Stimulated activated effector memory CD8-positive, alpha-beta T cell treated with anti-CD3 and anti-CD28 coated beads, Interleukin-12 subunit alpha, Interleukin-12 subunit beta, amount 100 ng/mL, for 72 hours (primary cell): ENCODE results near the gene TNIP1.
A peak's percentile ranks its signal among the peaks of the same experiment; 100 is the strongest.

ENCODE experiments used
- ATAC-seq: fragments of 150-1000 bp; cut with Tn5 transposase; 2 replicates; pipeline ENCODE4 v1.10.0; 2021
- DNase-seq, 2 donors: peaks; one replicate each; pipeline ENCODE4 v3.0.0; 2021 to 2022; ENCODE audit warnings: low spot score in 2 of 2
- H3K27ac Mint-ChIP-seq: one replicate; pipeline ENCODE4 v1.8.0; 2022; ENCODE audit warnings: mild to moderate bottlenecking, mixed read lengths
- H3K36me3 Mint-ChIP-seq: one replicate; pipeline ENCODE4 v1.8.0; 2022; ENCODE audit warnings: mild to moderate bottlenecking, mixed read lengths
- H3K4me1 Mint-ChIP-seq: one replicate; pipeline ENCODE4 v1.8.0; 2022; ENCODE audit warnings: mixed read lengths
- H3K4me3 Mint-ChIP-seq: one replicate; pipeline ENCODE4 v1.8.0; 2022; ENCODE audit warnings: mild to moderate bottlenecking, mixed read lengths
- H3K9me3 Mint-ChIP-seq: one replicate; pipeline ENCODE4 v1.8.0; 2022; ENCODE audit warnings: mixed read lengths

The TNIP1 gene, protein sequence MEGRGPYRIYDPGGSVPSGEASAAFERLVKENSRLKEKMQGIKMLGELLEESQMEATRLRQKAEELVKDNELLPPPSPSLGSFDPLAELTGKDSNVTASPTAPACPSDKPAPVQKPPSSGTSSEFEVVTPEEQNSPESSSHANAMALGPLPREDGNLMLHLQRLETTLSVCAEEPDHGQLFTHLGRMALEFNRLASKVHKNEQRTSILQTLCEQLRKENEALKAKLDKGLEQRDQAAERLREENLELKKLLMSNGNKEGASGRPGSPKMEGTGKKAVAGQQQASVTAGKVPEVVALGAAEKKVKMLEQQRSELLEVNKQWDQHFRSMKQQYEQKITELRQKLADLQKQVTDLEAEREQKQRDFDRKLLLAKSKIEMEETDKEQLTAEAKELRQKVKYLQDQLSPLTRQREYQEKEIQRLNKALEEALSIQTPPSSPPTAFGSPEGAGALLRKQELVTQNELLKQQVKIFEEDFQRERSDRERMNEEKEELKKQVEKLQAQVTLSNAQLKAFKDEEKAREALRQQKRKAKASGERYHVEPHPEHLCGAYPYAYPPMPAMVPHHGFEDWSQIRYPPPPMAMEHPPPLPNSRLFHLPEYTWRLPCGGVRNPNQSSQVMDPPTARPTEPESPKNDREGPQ

DNA sequence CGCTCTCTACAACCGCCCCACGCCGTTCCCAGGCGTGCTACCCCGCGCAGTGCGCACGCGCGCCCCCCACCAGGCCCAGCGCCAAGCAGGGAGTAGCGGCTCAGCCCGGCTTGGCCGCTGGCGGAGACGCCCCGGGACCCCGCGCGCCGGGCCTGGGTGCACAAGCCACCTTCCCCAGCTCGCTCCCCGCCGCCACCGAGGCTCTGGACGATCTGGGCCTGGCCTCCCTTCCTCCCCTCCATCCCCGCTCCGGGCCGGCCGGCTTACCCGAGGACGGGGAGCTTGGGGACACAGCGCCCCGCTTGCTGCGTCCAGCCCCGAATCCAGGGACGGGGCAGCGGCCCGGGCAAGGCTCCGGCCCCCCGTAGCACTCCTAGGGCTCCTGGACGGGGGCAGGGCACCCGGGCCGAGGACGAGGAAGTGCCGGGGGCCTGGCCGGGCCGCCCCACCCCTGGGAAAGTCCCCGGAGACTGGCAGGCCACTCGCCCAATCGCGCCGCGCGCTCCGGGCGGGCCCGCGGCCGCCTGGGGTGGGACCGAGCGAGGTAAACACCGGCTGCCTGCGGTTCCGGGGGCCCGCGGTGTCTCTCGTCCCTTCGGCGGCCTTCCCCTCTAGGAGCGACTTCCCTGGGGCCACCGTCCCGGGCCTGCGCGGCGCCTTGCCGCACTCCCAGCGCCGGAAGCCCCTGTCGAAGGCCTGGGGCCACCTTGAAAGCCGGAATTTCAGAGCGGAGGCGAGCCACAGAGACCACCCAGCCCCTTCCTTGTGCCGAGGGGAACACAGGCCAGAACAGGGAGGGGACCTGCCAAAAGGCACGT is at the start of gene TNIP1:
TNIP1 (minus strand) TSS at position 422 of the 818 bp plus-strand sequence. CDS start 15,939 bp downstream, outside the sequence.
- Mint-ChIP-seq H3K36me3 (peaks cover 95% of the 10 kb centered on the region), H3K4me1 (peaks cover 78% of the 10 kb centered on the region), H3K4me3 (peak within 1 kb of the TSS; percentile 77), H3K9me3 (no peaks in the 10 kb centered on the region), H3K27ac (peak within 1 kb of the TSS; percentile 90)
- DNase-seq = peak; percentile 99
- peak; percentile 87 for ATAC-seq

DNA sequence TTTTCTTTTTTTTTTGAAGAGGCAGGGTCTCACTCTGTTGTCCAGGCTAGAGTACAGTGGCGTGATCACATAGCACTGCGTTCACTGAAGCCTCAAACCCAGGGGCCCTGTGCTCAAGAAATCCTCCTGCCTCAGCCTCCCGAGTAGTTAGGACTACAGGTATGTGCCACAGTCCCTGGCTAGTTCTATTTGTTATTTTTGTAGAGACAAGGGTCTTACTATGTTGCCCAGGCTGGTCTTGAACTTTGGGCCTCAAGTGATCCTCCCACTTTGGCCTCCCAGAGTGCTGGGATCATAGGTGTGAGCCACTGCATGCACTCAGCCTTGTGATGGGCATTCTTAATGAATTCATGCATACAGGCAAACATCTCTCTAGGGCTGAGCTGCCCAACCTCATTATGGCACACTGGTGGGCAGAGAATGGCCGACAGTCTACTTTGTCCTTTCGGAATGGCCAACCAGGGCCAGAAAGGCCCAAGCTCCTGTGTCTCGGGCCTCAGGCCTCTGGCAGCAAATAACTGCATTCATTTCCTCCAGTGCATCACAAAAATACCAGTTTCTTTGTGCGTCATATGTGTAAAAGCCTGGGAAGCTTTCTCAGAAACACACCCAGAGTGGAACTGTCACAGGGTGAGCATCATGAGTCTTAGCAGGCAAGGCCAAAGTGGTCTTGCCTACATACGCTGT is 49.5 kb upstream of the TNIP1 start:
- Mint-ChIP-seq H3K4me3 (no peak overlapping the region), H3K9me3 (no peaks in the 10 kb centered on the region), H3K36me3 (peaks cover 100% of the 10 kb centered on the region), H3K27ac (peak overlapping the region; percentile 87), H3K4me1 (peaks cover 61% of the 10 kb centered on the region)
- no peak for DNase-seq
- ATAC-seq = no peak

DNA sequence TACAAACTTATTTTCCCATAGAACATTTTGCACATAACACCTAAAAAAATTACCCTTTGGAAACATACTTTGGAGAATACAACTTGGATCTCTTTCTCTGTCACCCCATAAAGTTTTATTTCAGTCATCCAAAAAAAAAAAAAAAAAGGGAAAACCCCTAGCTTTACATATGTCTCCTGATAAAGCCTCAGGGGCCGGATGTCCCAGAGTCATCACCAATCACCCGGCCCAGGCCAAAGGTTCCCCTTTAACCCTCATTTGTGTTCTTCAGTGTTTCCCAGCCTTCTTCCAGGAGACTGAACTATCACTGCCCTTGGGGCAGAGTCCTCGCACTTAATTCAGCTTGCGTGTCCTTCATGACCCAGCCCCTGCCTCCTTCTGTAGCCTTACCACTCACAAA is 48.0 kb upstream of the TNIP1 start:
- Mint-ChIP-seq H3K4me3 (no peak overlapping the region), H3K27ac (peak overlapping the region; percentile 87), H3K9me3 (no peaks in the 10 kb centered on the region), H3K4me1 (peaks cover 66% of the 10 kb centered on the region), H3K36me3 (peaks cover 100% of the 10 kb centered on the region)
- ATAC-seq (no peak), DNase-seq (no peak)

DNA sequence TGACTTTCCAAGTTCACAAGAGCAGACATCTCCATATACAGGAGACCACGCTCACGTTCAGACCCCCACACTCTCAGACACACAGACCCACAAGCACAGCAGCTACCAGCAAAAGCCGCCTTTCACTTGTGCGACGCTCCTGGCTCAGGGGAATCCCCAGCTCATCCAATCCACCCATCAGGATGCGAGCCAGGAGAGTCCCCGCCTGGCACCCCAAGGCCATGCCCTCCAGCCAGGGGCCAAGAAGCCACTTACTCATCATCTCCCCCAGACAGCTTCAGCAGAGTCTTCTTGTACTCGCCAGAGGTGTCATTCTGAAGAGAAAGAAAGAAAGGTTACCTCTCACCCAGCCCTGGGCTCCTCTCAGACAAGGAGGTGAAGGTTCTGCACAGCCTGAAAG is 47.1 kb upstream of the TNIP1 start:
- no peak for DNase-seq
- Mint-ChIP-seq H3K4me1 (peaks cover 68% of the 10 kb centered on the region), H3K9me3 (no peaks in the 10 kb centered on the region), H3K36me3 (peaks cover 100% of the 10 kb centered on the region), H3K4me3 (no peak overlapping the region), H3K27ac (peak overlapping the region; percentile 82)
- no peak for ATAC-seq

DNA sequence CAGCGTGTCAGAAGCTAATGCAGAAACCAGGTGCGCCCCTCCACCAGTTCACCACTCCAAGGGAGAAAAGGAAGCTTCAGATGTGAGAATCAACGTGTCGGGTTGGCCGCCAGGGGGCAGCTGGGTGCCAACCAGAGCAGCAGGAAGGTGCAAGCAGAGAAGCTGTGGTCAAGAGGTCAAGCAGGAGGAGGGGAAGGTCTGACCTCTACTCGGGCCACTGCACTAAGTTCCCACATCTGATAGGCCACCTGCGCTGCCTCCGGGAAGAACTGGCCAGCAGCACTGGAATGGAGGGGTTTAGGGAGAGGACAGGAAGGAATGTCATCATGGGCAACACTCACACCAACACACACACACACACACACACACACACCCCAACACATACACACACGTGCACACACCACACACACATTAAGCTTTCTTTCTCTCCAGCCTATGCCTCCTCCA is 45.4 kb upstream of the TNIP1 start:
- Mint-ChIP-seq H3K27ac (peak overlapping the region; percentile 82), H3K4me1 (peaks cover 54% of the 10 kb centered on the region), H3K4me3 (no peak overlapping the region), H3K9me3 (no peaks in the 10 kb centered on the region), H3K36me3 (peaks cover 100% of the 10 kb centered on the region)
- peak; percentile 50 for ATAC-seq
- DNase-seq = peak; percentile 44 to 78

DNA sequence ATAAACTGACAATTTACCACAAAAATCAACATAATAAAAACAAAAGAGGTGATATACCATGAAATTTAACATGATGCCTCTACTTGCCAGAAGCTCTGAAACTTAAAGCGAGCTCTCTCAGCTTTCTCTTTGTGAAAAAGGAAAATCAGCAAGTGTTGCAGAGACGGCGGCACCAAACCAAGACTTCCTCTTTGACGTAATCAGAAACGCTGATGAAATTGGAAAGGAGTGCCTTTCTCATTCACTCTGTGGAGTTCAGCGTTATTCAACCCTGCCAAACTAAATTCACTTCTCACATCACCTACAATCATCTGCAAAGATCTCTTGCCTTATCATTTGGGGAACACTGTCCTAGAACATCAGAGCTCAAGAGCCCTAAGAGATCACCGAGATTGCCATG is 44.6 kb upstream of the TNIP1 start:
- Mint-ChIP-seq H3K4me1 (peaks cover 54% of the 10 kb centered on the region), H3K27ac (peak overlapping the region; percentile 82), H3K4me3 (no peak overlapping the region), H3K36me3 (peaks cover 100% of the 10 kb centered on the region), H3K9me3 (no peaks in the 10 kb centered on the region)
- peak; percentile 26 for ATAC-seq
- DNase-seq = no peak

DNA sequence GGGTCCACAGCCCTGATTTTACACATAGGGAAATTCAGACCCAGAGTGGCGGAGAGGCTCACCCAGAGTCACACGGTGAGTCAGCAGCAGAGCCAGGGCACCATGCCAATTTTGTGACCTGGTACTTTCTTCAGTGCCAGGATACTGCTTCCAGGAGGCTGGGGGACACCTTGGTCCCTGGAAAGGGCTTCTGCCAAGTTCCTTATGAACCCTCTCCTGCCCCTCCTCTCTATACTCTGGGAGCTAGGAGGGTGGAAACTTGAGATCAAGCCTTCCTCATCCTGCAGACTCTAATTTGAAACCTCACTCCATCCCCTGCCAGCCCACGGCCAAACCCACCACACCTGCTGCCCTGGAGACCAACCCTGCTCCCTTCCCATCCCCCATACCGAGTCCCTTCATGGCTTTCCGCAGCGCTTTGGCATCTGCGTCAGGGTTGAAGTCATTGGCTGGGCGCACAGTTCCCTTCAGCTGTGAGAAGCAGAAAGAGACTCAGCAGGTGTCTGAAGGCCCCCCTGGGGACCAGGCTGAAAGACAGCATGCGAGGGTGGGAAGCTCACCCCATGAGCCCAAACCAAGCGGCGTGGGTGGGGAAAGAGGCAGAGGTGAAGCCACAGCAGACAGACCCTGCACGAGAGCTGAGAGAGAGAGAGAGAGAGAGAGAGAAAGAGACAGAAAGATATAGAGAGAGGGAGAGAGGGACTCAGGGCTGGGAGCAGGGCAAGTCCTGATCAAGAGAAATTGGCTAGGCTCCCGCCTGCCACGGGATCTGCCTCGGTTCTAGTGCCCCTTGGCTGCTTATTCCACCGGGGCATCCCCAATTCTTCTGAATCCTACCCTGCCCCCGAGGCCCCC is 43.3 kb upstream of the TNIP1 start:
- Mint-ChIP-seq H3K9me3 (no peaks in the 10 kb centered on the region), H3K4me1 (peaks cover 48% of the 10 kb centered on the region), H3K27ac (peak overlapping the region; percentile 94), H3K4me3 (peak overlapping the region; percentile 40), H3K36me3 (peaks cover 100% of the 10 kb centered on the region)
- ATAC-seq (peak; percentile 66), DNase-seq (peak in 1 of 2 donors; percentile 58)

DNA sequence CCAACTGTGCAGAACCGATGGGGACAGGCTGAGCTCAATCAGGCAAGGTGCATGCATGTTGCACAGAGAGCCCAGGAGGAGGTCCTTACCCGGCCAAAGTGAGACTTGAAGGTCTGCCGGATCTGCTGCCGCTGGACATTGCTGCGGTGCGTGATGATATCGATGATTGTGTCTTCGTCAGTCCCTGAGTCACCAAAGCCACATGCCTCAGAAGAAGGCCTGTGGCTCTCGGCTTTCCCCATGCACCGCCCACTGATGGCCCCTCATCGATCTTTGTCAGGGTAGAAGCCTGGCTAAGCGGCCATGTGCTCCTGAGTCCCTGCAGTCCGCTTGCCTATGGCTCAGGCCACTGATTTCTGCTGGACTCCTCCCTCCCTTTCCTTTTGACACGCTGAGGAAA is 42.0 kb upstream of the TNIP1 start:
- DNase-seq (no peak), ATAC-seq (peak; percentile 19)
- Mint-ChIP-seq H3K4me3 (no peak overlapping the region), H3K27ac (peak overlapping the region; percentile 94), H3K9me3 (no peaks in the 10 kb centered on the region), H3K4me1 (peaks cover 42% of the 10 kb centered on the region), H3K36me3 (peaks cover 100% of the 10 kb centered on the region)

DNA sequence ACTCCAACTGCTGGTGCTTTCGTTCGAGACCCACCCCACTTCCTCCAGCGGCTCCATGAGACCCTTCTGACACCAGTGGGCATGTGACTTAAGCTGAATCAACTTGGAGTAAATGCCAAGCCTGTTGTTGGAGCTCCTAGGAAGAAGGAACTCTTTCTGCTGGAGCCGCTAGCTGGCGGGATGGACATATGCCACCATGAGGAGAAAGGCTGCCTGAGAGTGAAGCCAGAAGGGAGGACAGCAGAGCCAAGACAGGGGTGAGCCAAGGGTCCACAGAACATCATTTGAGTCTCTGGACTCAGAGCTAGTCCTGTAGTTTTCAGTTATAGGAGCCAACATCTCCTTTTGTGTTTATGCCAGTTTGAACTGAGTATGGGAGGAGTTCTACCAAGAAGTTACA is 40.8 kb upstream of the TNIP1 start:
- ATAC-seq (no peak), DNase-seq (no peak)
- Mint-ChIP-seq H3K4me1 (peaks cover 38% of the 10 kb centered on the region), H3K27ac (peak overlapping the region; percentile 94), H3K4me3 (no peak overlapping the region), H3K36me3 (peaks cover 100% of the 10 kb centered on the region), H3K9me3 (no peaks in the 10 kb centered on the region)

DNA sequence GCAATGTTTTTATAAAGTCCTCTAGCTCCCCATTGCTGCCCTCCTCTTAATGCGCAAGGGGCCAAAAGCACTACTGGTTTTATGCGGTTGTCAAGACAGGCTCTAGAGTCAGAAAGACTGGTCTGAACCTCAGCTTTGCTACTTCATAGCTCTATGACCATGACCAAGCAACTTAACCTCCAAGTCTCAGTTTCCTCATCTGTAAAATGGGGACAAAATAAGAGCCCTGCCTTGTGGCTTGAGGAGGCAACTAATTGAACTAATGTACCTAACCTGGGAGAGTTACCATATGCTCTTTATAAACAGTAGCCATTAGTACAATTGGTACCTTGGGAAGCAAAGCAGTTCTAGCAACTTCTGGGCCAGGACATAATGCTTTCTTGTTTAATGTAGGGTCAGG is 40.3 kb upstream of the TNIP1 start:
- Mint-ChIP-seq H3K36me3 (peaks cover 100% of the 10 kb centered on the region), H3K4me1 (peaks cover 35% of the 10 kb centered on the region), H3K9me3 (no peaks in the 10 kb centered on the region), H3K4me3 (no peak overlapping the region), H3K27ac (peak overlapping the region; percentile 88)
- ATAC-seq (no peak), DNase-seq (no peak)

DNA sequence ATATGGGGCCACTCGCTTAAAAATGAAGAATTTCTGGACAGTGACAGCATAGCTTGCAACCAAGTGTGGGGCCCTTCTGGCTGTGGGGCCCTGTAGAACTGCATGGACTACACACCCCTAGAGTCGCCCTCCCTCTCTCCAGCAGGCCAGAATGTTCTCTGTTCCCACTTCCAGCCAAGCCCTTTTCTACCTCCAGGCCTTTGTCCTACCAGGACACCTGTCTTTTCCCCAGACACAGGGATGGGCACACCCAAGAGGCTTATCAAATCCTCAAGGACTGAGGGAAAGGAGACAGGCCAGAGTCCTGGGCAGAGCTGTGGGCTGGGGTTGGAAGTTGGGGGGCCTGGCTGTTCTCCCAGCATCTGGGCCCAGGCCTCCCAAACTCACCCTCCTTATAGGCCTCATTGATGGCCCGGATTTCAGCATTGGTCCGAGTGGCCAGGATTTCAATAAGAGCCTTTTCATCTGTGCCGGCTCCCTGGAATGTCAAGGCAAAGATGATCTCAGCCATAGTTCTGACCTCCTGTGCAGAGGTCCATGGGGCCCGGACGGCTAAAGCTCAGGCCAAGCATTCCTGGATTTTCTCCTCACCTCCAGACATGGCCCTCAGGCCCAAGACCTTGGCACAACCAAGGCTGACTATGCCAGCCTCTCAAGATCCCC is 38.2 kb upstream of the TNIP1 start:
- no peak for ATAC-seq
- Mint-ChIP-seq H3K4me3 (no peak overlapping the region), H3K27ac (peak overlapping the region; percentile 89), H3K4me1 (peaks cover 22% of the 10 kb centered on the region), H3K9me3 (no peaks in the 10 kb centered on the region), H3K36me3 (peaks cover 100% of the 10 kb centered on the region)
- no peak for DNase-seq

DNA sequence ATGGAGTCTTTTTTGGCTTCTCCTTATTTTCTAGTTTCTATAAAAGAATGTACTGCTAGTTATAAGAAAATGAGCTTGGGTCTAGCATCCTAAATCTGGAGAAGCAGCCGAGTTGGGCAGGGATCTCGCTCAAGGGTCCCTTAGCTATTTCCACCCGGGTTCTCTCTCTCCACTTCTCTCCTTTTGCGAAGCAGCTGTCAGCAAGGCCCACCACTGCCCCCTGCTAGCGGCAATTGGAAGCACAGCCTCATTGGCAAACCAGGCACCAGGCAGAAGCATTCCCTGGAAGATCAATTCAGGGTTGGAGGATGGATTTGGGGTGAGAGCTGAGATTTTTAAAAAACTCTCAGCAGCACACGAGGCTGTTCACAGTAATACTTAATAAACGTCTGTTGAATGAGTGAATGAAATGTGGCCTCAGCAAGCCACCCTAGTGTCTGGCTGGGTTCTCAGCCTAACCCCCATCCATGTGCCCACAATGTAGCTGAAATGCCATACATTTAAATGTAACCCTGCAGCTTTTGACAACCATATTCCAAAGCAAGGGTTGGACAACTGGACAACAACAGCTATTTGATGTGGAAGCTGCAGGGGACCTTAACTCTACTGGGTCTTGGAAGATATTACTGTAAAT is 34.6 kb upstream of the TNIP1 start:
- DNase-seq = peak; percentile 61 to 84
- ATAC-seq = peak; percentile 68
- Mint-ChIP-seq H3K27ac (no peak overlapping the region), H3K4me1 (peaks cover 24% of the 10 kb centered on the region), H3K36me3 (peaks cover 100% of the 10 kb centered on the region), H3K4me3 (no peak overlapping the region), H3K9me3 (no peaks in the 10 kb centered on the region)

DNA sequence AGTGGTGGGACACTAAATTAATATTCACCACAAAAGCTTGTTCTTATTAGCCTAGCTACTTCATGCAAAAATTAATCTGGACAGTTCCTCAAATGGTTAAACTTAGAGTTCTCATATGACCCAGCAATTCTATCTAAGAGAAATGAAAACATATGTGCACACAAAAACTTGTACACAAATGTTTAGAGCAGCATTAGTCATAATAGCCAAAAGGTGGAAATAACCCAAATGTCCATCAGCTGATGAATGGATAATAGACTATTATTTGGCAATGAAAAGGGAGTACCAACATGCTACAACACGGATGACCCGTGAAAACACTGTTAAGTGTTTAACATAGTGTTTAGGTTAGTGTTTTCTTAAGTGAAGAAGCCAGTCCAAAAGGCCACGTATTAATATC is 32.8 kb upstream of the TNIP1 start:
- no peak overlapping the region for H3K27ac Mint-ChIP-seq
- peaks cover 100% of the 10 kb centered on the region for H3K36me3 Mint-ChIP-seq
- DNase-seq (no peak), ATAC-seq (no peak)
- H3K4me3 Mint-ChIP-seq = no peak overlapping the region
- H3K4me1 Mint-ChIP-seq = peaks cover 24% of the 10 kb centered on the region
- no peaks in the 10 kb centered on the region for H3K9me3 Mint-ChIP-seq
